HEK293 (cell line): Measurements from ENCODE around the gene CIDEB.
A peak's percentile ranks its signal among the peaks of the same experiment; 100 is the strongest.

Source experiments
- CTCF ChIA-PET: fragments of 350-600 bp; formaldehyde crosslinking; extraction: SDS; loops from one replicate; lab custom pipeline; 2021; ENCODE audit warnings: antibody characterized with exemption; lab: Yijun Ruan, JAX
- POLR2A ChIA-PET: fragments of 300-600 bp; formaldehyde crosslinking; extraction: SDS; loops from one replicate; lab custom pipeline; 2020; ENCODE audit warnings: antibody characterized with exemption, inconsistent platforms; lab: Yijun Ruan, JAX
- H3K27ac ChIP-seq: fragments of 200-500 bp; sonication (Bioruptor generic); 2 replicates; pipeline ENCODE4 v1.5.1; 2014; ENCODE audit warnings: low read depth, low read length, control low read depth, inconsistent platforms; ENCODE audit errors: extremely low read depth
- H3K36me3 ChIP-seq, 2 experiments: fragments of 200-500 bp in 1 of 2; sonication (Bioruptor generic) in 1 of 2; 1 replicate in 1 of 2; 2 replicates in 1 of 2; pipeline ENCODE4 v1.5.1; 2014 to 2017; ENCODE audit warnings: inconsistent platforms in 2 of 2, low read length in 2 of 2; ENCODE audit not compliant: control insufficient read depth in 2 of 2, insufficient read depth in 1 of 2
- H3K4me1 ChIP-seq: fragments of 200-500 bp; sonication (Bioruptor generic); 2 replicates; pipeline ENCODE4 v1.5.1; 2014; ENCODE audit warnings: mild to moderate bottlenecking, low read length, inconsistent platforms; ENCODE audit not compliant: control insufficient read depth, insufficient read depth
- H3K4me3 ChIP-seq: 2 replicates; pipeline ENCODE4 v1.5.1; 2011; ENCODE audit warnings: low read depth, mild to moderate bottlenecking, control low read depth, low read length, moderate library complexity
- H3K9me3 ChIP-seq: fragments of 200-500 bp; sonication (Bioruptor generic); 2 replicates; pipeline ENCODE4 v1.5.1; 2014; ENCODE audit warnings: low read depth, low read length, inconsistent platforms; ENCODE audit not compliant: control insufficient read depth, insufficient read depth
- CTCF ChIP-seq: fragments of 450-650 bp; formaldehyde crosslinking; IDR thresholded peaks from 2 replicates; pipeline ENCODE4 v1.5.1; 2016; ENCODE audit warnings: missing biosample characterization, missing genetic modification characterization
- IKZF3 ChIP-seq: fragments of 450-650 bp; IDR thresholded peaks from 2 replicates; pipeline ENCODE4 v1.5.0; 2018; ENCODE audit warnings: missing biosample characterization, mild to moderate bottlenecking, missing genetic modification characterization, moderate library complexity
- PRDM4 ChIP-seq: fragments of 450-650 bp; formaldehyde crosslinking; IDR thresholded peaks from 2 replicates; pipeline ENCODE4 v1.5.1; 2017; ENCODE audit warnings: missing biosample characterization, missing genetic modification characterization
- ZFHX2 ChIP-seq: fragments of 450-650 bp; formaldehyde crosslinking; conservative IDR thresholded peaks from 2 replicates; pipeline ENCODE4 v1.5.1; 2016; ENCODE audit warnings: missing biosample characterization, missing genetic modification characterization
- ZFP69B ChIP-seq: fragments of 450-650 bp; formaldehyde crosslinking; IDR thresholded peaks from 2 replicates; pipeline ENCODE4 v1.5.1; 2016; ENCODE audit warnings: missing biosample characterization, missing genetic modification characterization
- ZNF354C ChIP-seq: fragments of 450-650 bp; formaldehyde crosslinking; IDR thresholded peaks from 2 replicates; pipeline ENCODE4 v1.5.1; 2016; ENCODE audit warnings: missing biosample characterization, missing genetic modification characterization, low read depth, borderline replicate concordance
- ZNF549 ChIP-seq: fragments of 450-650 bp; IDR thresholded peaks from 2 replicates; pipeline ENCODE4 v1.5.1; 2018; ENCODE audit warnings: missing biosample characterization, missing genetic modification characterization, mild to moderate bottlenecking, inconsistent platforms, moderate library complexity
- ZNF629 ChIP-seq: fragments of 450-650 bp; formaldehyde crosslinking; IDR thresholded peaks from 2 replicates; pipeline ENCODE4 v1.5.1; 2017; ENCODE audit warnings: missing biosample characterization, missing genetic modification characterization
- ZNF747 ChIP-seq: fragments of 450-650 bp; formaldehyde crosslinking; IDR thresholded peaks from 2 replicates; pipeline ENCODE4 v1.5.1; 2016; ENCODE audit warnings: missing biosample characterization, missing genetic modification characterization
- ZNF768 ChIP-seq: fragments of 450-650 bp; formaldehyde crosslinking; IDR thresholded peaks from 2 replicates; pipeline ENCODE4 v1.5.1; 2018; ENCODE audit warnings: missing biosample characterization, mild to moderate bottlenecking, missing genetic modification characterization
- ZSCAN30 ChIP-seq: fragments of 450-650 bp; IDR thresholded peaks from 2 replicates; pipeline ENCODE4 v1.5.1; 2018; ENCODE audit warnings: missing biosample characterization, mild to moderate bottlenecking, missing genetic modification characterization, moderate library complexity
- ZXDB ChIP-seq: fragments of 450-650 bp; formaldehyde crosslinking; IDR thresholded peaks from 2 replicates; pipeline ENCODE4 v1.5.1; 2016; ENCODE audit warnings: missing biosample characterization, missing genetic modification characterization

Gene CIDEB

GRCh38 chr14:24280797-24281460 is 26.8 kb downstream of the CIDEB start:
- POLR2A ChIA-PET, result interaction anchor here (0.5 to 2.9 kb wide), 2 partner anchors 10 to 810 kb away, joined by 3 to 14 read pairs; partner anchors contain the start of gene RABGGTA
- no peak overlapping the region for H3K4me3 ChIP-seq
- H3K9me3 ChIP-seq, result no peaks in the 10 kb centered on the region
- H3K4me1 ChIP-seq, result no peaks in the 10 kb centered on the region
- TF ChIP-seq ZFHX2 (tag by site-specific recombination) (no peak), ZSCAN30 (tag by site-specific recombination) (no peak), ZXDB (tag by site-specific recombination) (no peak), ZNF747 (tag by site-specific recombination) (no peak), ZFP69B (tag by site-specific recombination) (no peak), ZNF354C (tag by site-specific recombination) (no peak), ZNF549 (no peak)
- no peak overlapping the region for H3K27ac ChIP-seq
- H3K36me3 ChIP-seq, result no peaks in the 10 kb centered on the region
- CTCF ChIA-PET, result interaction anchor here (0.6 to 1.5 kb wide), 4 partner anchors 9 to 33 kb away, joined by 3 to 4 read pairs (median 4); partner anchors contain the start of gene RABGGTA

GRCh38 chr14:24279301-24280186 is 28.2 kb downstream of the CIDEB start:
- no peaks in the 10 kb centered on the region for H3K4me1 ChIP-seq
- no peak overlapping the region for H3K4me3 ChIP-seq
- CTCF ChIA-PET, result interaction anchor here (2.2 kb wide), 1 partner anchor 18 kb away, joined by 12 read pairs; no protein-coding TSS in a partner anchor
- H3K36me3 ChIP-seq, result no peaks in the 10 kb centered on the region
- peak; percentile 70; the same call in 1 of the 2 replicates for TF ChIP-seq CTCF (tag by site-specific recombination)
- TF ChIP-seq IKZF3 (tag by site-specific recombination), result no peak
- H3K9me3 ChIP-seq, result no peaks in the 10 kb centered on the region
- no peak overlapping the region for H3K27ac ChIP-seq
- POLR2A ChIA-PET, result interaction anchor here (2.9 kb wide), 1 partner anchor 8 kb away, joined by 14 read pairs; the partner anchor contains the start of gene RABGGTA

- CTCF ChIA-PET, result interaction anchor here (0.6 to 2.2 kb wide), 7 partner anchors 19 to 220 kb away, joined by 3 to 12 read pairs (median 5); partner anchors contain the start of genes CIDEB and TINF2
- POLR2A ChIA-PET, result interaction anchor here (0.5 kb wide), 1 partner anchor 107 kb away, joined by 3 read pairs; no protein-coding TSS in a partner anchor
- no peaks in the 10 kb centered on the region for H3K4me1 ChIP-seq
- H3K36me3 ChIP-seq, result no peaks in the 10 kb centered on the region
- no peak overlapping the region for H3K27ac ChIP-seq
- no peak overlapping the region for H3K4me3 ChIP-seq
- TF ChIP-seq ZNF629, result no peak
- TF ChIP-seq PRDM4, result no peak
- no peak for TF ChIP-seq ZNF768 (tag by site-specific recombination)
- H3K9me3 ChIP-seq, result no peaks in the 10 kb centered on the region
Observed at GRCh38 chr14:24278424-24278823, 29.4 kb downstream of the CIDEB start.
